Liver (tissue), 3 donors: ENCODE data around the gene CTAG1B.

Experiments used
- RAD21 ChIP-seq, 2 donors: IDR thresholded peaks; 2 replicates each; pipeline ENCODE4 v1.6.1; 2016; ENCODE audit warnings: antibody characterized with exemption in 2 of 2, mild to moderate bottlenecking in 2 of 2
- TF ChIP-seq, protein P1 (sequence below): IDR thresholded peaks from 2 replicates; pipeline ENCODE4 v1.6.1; 2016; ENCODE audit warnings: antibody characterized with exemption
- TF ChIP-seq, protein P2 (sequence below): fragments of 150-350 bp; IDR thresholded peaks from 2 replicates; pipeline ENCODE4 v1.5.1; 2017; ENCODE audit warnings: improper control_type of control experiment, low read depth, low read length; ENCODE audit not compliant: missing input control
- TF ChIP-seq, protein P3 (sequence below): IDR thresholded peaks from 2 replicates; pipeline ENCODE4 v1.6.1; 2016; ENCODE audit warnings: antibody characterized with exemption, mild to moderate bottlenecking
- TF ChIP-seq, protein P4 (sequence below): IDR thresholded peaks from 2 replicates; pipeline ENCODE4 v1.6.1; 2016; ENCODE audit warnings: antibody characterized with exemption
- donor health status: healthy.
- donor health status: healthy.

GRCh38 chrX:154653048-154653401 is 33.9 kb upstream of the CTAG1B start:
- TF ChIP-seq, protein P1, sequence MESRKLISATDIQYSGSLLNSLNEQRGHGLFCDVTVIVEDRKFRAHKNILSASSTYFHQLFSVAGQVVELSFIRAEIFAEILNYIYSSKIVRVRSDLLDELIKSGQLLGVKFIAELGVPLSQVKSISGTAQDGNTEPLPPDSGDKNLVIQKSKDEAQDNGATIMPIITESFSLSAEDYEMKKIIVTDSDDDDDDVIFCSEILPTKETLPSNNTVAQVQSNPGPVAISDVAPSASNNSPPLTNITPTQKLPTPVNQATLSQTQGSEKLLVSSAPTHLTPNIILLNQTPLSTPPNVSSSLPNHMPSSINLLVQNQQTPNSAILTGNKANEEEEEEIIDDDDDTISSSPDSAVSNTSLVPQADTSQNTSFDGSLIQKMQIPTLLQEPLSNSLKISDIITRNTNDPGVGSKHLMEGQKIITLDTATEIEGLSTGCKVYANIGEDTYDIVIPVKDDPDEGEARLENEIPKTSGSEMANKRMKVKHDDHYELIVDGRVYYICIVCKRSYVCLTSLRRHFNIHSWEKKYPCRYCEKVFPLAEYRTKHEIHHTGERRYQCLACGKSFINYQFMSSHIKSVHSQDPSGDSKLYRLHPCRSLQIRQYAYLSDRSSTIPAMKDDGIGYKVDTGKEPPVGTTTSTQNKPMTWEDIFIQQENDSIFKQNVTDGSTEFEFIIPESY, result no peak
- TF ChIP-seq, protein P2, sequence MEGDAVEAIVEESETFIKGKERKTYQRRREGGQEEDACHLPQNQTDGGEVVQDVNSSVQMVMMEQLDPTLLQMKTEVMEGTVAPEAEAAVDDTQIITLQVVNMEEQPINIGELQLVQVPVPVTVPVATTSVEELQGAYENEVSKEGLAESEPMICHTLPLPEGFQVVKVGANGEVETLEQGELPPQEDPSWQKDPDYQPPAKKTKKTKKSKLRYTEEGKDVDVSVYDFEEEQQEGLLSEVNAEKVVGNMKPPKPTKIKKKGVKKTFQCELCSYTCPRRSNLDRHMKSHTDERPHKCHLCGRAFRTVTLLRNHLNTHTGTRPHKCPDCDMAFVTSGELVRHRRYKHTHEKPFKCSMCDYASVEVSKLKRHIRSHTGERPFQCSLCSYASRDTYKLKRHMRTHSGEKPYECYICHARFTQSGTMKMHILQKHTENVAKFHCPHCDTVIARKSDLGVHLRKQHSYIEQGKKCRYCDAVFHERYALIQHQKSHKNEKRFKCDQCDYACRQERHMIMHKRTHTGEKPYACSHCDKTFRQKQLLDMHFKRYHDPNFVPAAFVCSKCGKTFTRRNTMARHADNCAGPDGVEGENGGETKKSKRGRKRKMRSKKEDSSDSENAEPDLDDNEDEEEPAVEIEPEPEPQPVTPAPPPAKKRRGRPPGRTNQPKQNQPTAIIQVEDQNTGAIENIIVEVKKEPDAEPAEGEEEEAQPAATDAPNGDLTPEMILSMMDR, result no peak
- no peak for TF ChIP-seq RAD21 (IDR thresholded peaks at IDR 0.05)
- TF ChIP-seq, protein P3, sequence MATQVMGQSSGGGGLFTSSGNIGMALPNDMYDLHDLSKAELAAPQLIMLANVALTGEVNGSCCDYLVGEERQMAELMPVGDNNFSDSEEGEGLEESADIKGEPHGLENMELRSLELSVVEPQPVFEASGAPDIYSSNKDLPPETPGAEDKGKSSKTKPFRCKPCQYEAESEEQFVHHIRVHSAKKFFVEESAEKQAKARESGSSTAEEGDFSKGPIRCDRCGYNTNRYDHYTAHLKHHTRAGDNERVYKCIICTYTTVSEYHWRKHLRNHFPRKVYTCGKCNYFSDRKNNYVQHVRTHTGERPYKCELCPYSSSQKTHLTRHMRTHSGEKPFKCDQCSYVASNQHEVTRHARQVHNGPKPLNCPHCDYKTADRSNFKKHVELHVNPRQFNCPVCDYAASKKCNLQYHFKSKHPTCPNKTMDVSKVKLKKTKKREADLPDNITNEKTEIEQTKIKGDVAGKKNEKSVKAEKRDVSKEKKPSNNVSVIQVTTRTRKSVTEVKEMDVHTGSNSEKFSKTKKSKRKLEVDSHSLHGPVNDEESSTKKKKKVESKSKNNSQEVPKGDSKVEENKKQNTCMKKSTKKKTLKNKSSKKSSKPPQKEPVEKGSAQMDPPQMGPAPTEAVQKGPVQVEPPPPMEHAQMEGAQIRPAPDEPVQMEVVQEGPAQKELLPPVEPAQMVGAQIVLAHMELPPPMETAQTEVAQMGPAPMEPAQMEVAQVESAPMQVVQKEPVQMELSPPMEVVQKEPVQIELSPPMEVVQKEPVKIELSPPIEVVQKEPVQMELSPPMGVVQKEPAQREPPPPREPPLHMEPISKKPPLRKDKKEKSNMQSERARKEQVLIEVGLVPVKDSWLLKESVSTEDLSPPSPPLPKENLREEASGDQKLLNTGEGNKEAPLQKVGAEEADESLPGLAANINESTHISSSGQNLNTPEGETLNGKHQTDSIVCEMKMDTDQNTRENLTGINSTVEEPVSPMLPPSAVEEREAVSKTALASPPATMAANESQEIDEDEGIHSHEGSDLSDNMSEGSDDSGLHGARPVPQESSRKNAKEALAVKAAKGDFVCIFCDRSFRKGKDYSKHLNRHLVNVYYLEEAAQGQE, result no peak
- TF ChIP-seq, protein P4, sequence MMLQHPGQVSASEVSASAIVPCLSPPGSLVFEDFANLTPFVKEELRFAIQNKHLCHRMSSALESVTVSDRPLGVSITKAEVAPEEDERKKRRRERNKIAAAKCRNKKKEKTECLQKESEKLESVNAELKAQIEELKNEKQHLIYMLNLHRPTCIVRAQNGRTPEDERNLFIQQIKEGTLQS, result no peak
